Renal cortex interstitium (tissue), 11 donors: ENCODE results near the gene FAM151B. TPM values are rescaled to one million over a fixed set of nuclear protein-coding genes. Genes with fewer than 3 reads are reported as not detected.
"Not testable (repeated sequence)": the region's sequence is repeated elsewhere in the genome, so short reads cannot be mapped to it uniquely, and the experiment has no call there.

ENCODE experiments used
- DNase-seq, 11 donors: peaks; one replicate each; pipeline ENCODE4 v3.0.0-alpha.2; 2013; ENCODE audit warnings: low read depth in 9 of 11, low spot score in 4 of 11; ENCODE audit errors: extremely low read depth in 1 of 11
- polyA plus RNA-seq, 3 donors: library from polyadenylated mRNA; unstranded; fragments of 120-200 nt; gene quantifications; one replicate each; pipeline ENCODE4 v1.2.1, GENCODE V29; 2013; ENCODE audit not compliant: insufficient read length in 3 of 3

The FAM151B gene
- polyA plus RNA-seq, 3 donors, result 2.1 to 3.4 (median 3.2) TPM

- no peak for DNase-seq
These were observed 85.2 kb downstream of the FAM151B start for GRCh38 chr5:80573062-80573461.

GRCh38 chr5:80576383-80576782 lies 88.5 kb downstream of the FAM151B start:
- DNase-seq, result no peak

GRCh38 chr5:80577707-80578106 lies 89.8 kb downstream of the FAM151B start:
- DNase-seq, result no peak

GRCh38 chr5:80579050-80579449 lies 91.2 kb downstream of the FAM151B start:
- no peak for DNase-seq

- not testable (repeated sequence) for DNase-seq
These were observed 92.4 kb downstream of the FAM151B start for GRCh38 chr5:80580291-80580690.

GRCh38 chr5:80584770-80585169 lies 96.9 kb downstream of the FAM151B start:
- DNase-seq, result no peak

- DNase-seq, result no peak
These were observed 101.1 kb downstream of the FAM151B start for GRCh38 chr5:80588858-80589540.

GRCh38 chr5:80590766-80591165 lies 102.9 kb downstream of the FAM151B start:
- no peak for DNase-seq

- DNase-seq, result no peak
These were observed 103.5 kb downstream of the FAM151B start for GRCh38 chr5:80591352-80591751.

GRCh38 chr5:80592105-80592504 lies 104.2 kb downstream of the FAM151B start:
- DNase-seq, result no peak

Other genes starting within 250 kb of the FAM151B start
- 10 to 100 TPM; 44.7 to 57.2 (median 55.5) TPM for gene SERINC5, start 232.1 kb upstream of the FAM151B start, polyA plus RNA-seq
- not detected for gene SPZ1, start 168.1 kb upstream of the FAM151B start, polyA plus RNA-seq
- 10 to 100 TPM; 60.6 to 81.7 (median 77.9) TPM for gene ZFYVE16, start 80.0 kb upstream of the FAM151B start, polyA plus RNA-seq
- gene ANKRD34B, start 82.2 kb downstream of the FAM151B start, polyA plus RNA-seq, result 1 to 10 TPM in 1 of 3 donors, under 1 TPM in 2; 0.26 to 1.2 (median 0.30) TPM
- gene MSH3, start 166.6 kb downstream of the FAM151B start, polyA plus RNA-seq, result 10 to 100 TPM; 21.5 to 25.7 (median 23.8) TPM
- gene DHFR, start 166.9 kb downstream of the FAM151B start, polyA plus RNA-seq, result 10 to 100 TPM; 59.1 to 80.5 (median 74.6) TPM